ENCODE data around the gene TRIM8. TPM values are rescaled to one million over a fixed set of nuclear protein-coding genes. Genes with fewer than 3 reads are reported as not detected.

Gene TRIM8
- polyA plus RNA-seq, 1 donor: 56.3 TPM

DNA sequence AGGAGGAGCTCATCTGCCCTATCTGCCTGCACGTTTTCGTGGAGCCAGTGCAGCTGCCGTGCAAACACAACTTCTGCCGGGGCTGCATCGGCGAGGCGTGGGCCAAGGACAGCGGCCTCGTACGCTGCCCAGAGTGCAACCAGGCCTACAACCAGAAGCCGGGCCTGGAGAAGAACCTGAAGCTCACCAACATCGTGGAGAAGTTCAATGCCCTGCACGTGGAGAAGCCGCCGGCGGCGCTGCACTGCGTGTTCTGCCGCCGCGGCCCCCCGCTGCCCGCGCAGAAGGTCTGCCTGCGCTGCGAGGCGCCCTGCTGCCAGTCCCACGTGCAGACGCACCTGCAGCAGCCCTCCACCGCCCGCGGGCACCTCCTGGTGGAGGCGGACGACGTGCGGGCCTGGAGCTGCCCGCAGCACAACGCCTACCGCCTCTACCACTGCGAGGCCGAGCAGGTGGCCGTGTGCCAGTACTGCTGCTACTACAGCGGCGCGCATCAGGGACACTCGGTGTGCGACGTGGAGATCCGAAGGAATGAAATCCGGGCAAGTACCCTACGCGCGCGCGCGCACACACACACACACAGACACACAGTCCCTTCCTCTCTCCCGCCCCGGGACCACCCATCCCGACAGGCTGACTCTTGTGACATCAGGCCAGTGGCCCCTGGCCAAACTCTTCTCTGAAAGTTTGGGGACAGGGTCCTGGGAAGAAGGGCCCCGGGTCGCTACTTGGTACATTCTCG is 538 bp downstream of the TRIM8 start:
- DNase-seq: peak; percentile 83 to 88
- whole genome bisulfite sequencing (ENCODE audit: insufficient coverage, low lambda C conversion rate): no CpG with 5 or more reads among the region's 62 CpGs
- peak overlapping the region; percentile 63 for H3K4me3 ChIP-seq (ENCODE audit: low read length)
- peak overlapping the region; percentile 99 for H3K27ac ChIP-seq (ENCODE audit: low read length)
- H3K27me3 ChIP-seq (ENCODE audit: control insufficient read depth, insufficient read depth, low read length): no peaks in the 10 kb centered on the region
- no peaks in the 10 kb centered on the region for H3K9me3 ChIP-seq (ENCODE audit: control insufficient read depth, low read depth, low read length)
- H3K36me3 ChIP-seq (ENCODE audit: control insufficient read depth, insufficient read depth, low read length): peaks cover 19% of the 10 kb centered on the region
- peaks cover 34% of the 10 kb centered on the region for H3K4me1 ChIP-seq (ENCODE audit: control insufficient read depth, insufficient read depth, low read length)

GRCh38 chr10:102645388-102645740 is 1.1 kb downstream of the TRIM8 start:
- no peaks in the 10 kb centered on the region for H3K27me3 ChIP-seq (ENCODE audit: control insufficient read depth, insufficient read depth, low read length)
- peak overlapping the region; percentile 63 for H3K4me3 ChIP-seq (ENCODE audit: low read length)
- H3K36me3 ChIP-seq (ENCODE audit: control insufficient read depth, insufficient read depth, low read length): peaks cover 23% of the 10 kb centered on the region
- DNase-seq: peak; percentile 69 to 83
- H3K27ac ChIP-seq (ENCODE audit: low read length): peak overlapping the region; percentile 99
- WGBS (ENCODE audit: insufficient coverage, low lambda C conversion rate): no CpG with 5 or more reads among the region's 12 CpGs
- H3K9me3 ChIP-seq (ENCODE audit: control insufficient read depth, low read depth, low read length): no peaks in the 10 kb centered on the region
- peaks cover 40% of the 10 kb centered on the region for H3K4me1 ChIP-seq (ENCODE audit: control insufficient read depth, insufficient read depth, low read length)

DNA sequence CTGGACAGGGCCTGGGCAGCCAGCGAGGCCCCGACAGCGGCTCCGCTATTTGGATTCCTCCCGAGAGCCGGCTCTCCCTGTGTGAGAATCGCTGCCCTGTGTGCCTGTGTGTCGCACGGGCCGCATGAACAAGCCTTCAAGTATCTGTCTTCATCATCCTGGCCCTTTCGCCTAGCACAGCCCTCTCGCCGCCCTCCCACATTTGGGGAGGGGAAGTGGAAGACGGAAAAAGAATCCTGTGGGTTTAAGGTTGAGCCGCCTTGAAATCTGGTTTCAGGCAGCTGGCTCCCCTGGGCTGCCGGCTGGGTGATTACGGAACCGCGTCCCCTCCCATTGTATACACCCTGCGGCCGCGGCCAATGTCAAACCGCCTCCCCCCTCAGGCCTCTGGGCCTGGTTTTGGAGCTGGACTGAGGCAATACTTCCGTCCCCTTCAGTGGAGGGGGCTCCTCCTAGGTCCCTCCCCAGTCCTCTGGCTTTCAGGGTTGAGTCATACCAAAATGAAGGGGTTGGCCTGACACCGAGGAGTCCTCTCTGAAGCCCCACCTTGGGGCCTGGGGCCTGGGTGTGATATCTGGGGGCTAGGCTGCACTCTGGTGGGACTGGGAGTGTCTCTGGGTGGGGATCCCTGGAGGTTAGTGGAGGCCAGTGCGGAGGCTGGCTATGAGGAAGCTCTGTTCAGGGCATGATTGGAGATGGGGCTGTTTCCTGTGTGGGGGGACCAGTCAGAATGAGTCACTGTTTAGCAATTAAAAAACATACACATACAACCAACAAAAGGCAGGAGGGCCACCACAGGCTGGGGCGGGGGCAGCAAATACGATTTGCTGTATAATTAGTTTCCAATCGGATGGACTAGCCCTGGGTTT is 1.7 kb downstream of the TRIM8 start:
- WGBS (ENCODE audit: insufficient coverage, low lambda C conversion rate): no CpG with 5 or more reads among the region's 29 CpGs
- Histone ChIP-seq H3K27me3 (ENCODE audit: control insufficient read depth, insufficient read depth, low read length) (no peaks in the 10 kb centered on the region), H3K9me3 (ENCODE audit: control insufficient read depth, low read depth, low read length) (no peaks in the 10 kb centered on the region), H3K27ac (ENCODE audit: low read length) (peak overlapping the region; percentile 99), H3K36me3 (ENCODE audit: control insufficient read depth, insufficient read depth, low read length) (peaks cover 29% of the 10 kb centered on the region), H3K4me1 (ENCODE audit: control insufficient read depth, insufficient read depth, low read length) (peaks cover 46% of the 10 kb centered on the region), H3K4me3 (ENCODE audit: low read length) (peak overlapping the region; percentile 63)
- peak; percentile 69 to 80 for DNase-seq

DNA sequence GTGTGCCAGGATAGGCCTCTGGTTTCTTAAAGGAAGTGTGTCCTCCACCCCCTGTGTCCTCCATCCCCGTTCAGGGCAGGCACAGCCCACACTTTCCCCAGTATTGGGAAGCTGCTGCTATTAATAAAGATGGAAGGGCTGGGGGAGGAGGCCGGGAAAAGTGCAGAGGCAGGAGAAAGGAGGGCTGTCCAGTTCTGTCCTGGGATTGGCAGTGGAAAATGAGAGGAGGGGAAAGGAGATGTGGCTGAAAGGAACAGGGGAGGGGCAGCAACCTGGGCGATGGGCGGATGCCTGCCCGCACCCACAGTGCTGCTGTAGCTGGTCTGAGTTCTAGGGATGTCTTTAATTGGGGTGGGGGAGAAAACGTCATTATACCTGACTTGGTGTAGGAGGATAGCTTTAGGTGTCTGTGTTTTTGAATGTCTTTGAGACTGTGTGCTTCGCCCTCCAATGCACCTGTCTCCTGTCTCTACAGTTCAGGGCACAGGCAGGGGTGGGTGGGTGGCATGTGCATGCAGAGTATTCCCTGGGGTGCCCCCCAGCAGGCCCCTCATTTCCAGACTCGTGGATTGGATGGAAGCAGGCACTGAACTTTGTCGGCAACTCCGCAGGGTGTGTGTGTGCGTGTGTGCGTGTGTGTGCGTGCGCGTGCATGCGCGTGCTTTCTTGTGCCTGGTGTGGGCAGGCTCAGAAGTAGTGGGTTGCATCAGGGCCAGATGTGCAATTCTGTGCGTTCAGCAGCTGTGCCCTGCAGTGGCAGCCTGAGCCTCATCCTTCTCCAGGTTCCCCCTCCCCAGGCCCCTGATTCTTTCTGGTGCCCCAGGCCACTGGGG is 2.5 kb downstream of the TRIM8 start:
- Histone ChIP-seq H3K36me3 (ENCODE audit: control insufficient read depth, insufficient read depth, low read length) (peaks cover 36% of the 10 kb centered on the region), H3K9me3 (ENCODE audit: control insufficient read depth, low read depth, low read length) (no peaks in the 10 kb centered on the region), H3K27me3 (ENCODE audit: control insufficient read depth, insufficient read depth, low read length) (no peaks in the 10 kb centered on the region), H3K4me1 (ENCODE audit: control insufficient read depth, insufficient read depth, low read length) (peaks cover 47% of the 10 kb centered on the region), H3K27ac (ENCODE audit: low read length) (peak overlapping the region; percentile 99), H3K4me3 (ENCODE audit: low read length) (peak overlapping the region; percentile 63)
- WGBS (ENCODE audit: insufficient coverage, low lambda C conversion rate): no CpG with 5 or more reads among the region's 18 CpGs
- no peak for DNase-seq

- H3K36me3 ChIP-seq (ENCODE audit: control insufficient read depth, insufficient read depth, low read length): peaks cover 40% of the 10 kb centered on the region
- WGBS (ENCODE audit: insufficient coverage, low lambda C conversion rate): no CpG with 5 or more reads among the region's 7 CpGs
- peak overlapping the region; percentile 63 for H3K4me3 ChIP-seq (ENCODE audit: low read length)
- no peaks in the 10 kb centered on the region for H3K27me3 ChIP-seq (ENCODE audit: control insufficient read depth, insufficient read depth, low read length)
- peaks cover 48% of the 10 kb centered on the region for H3K4me1 ChIP-seq (ENCODE audit: control insufficient read depth, insufficient read depth, low read length)
- H3K9me3 ChIP-seq (ENCODE audit: control insufficient read depth, low read depth, low read length): no peaks in the 10 kb centered on the region
- no peak overlapping the region for H3K27ac ChIP-seq (ENCODE audit: low read length)
- DNase-seq: no peak
Observed at GRCh38 chr10:102647443-102648268, 3.4 kb downstream of the TRIM8 start.

GRCh38 chr10:102648269-102648888 is 4.1 kb downstream of the TRIM8 start:
- no peaks in the 10 kb centered on the region for H3K27me3 ChIP-seq (ENCODE audit: control insufficient read depth, insufficient read depth, low read length)
- peaks cover 45% of the 10 kb centered on the region for H3K36me3 ChIP-seq (ENCODE audit: control insufficient read depth, insufficient read depth, low read length)
- no peak overlapping the region for H3K4me3 ChIP-seq (ENCODE audit: low read length)
- no peak overlapping the region for H3K27ac ChIP-seq (ENCODE audit: low read length)
- DNase-seq: no peak
- peaks cover 48% of the 10 kb centered on the region for H3K4me1 ChIP-seq (ENCODE audit: control insufficient read depth, insufficient read depth, low read length)
- no CpG with 5 or more reads among the region's 12 CpGs for WGBS (ENCODE audit: insufficient coverage, low lambda C conversion rate)
- no peaks in the 10 kb centered on the region for H3K9me3 ChIP-seq (ENCODE audit: control insufficient read depth, low read depth, low read length)

DNA sequence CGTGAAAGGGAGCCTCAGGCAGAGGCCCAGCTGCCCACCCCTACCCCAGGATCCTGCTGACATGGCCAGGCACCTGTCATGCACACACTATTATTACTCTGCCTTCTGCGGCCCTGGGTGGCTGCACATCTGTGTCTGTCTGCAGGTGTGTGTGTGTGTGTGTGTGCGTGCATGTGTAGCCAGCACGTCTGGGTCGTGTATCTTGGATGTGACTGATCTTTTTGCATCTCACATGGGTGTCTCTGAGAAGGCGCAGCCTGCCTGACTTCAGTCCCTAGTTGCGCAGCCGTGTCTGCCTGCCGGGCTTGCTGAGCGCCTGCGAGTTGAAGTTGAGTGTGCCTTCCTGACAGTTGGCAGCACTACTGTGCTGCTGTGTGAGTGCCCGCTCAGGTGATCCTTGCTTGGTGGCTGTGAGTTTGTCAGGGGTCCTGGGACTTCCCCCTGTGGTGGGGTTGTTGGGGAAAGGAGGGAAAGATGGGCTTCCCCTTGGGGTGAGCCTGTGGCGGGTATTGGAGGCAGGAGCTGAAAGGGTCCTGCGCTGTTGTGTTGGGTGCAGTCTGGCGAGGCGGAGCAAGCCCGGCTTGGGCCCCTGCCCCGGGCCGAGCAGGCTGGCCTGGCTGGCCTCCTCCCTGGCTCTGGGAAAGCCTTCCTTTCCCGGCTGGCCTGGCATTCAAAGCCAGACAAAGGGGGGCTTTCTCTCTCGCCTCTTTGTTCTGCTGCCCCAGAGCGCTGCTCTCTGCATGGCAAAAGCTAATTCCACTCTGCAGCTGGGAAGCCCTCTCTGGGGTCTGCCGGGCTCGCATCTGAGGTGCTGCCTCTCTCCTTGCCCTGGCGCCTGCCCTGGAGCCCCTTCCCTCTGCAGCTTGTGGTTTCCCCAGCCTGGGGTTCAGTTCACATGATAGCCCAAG is 4.9 kb downstream of the TRIM8 start:
- Histone ChIP-seq H3K27me3 (ENCODE audit: control insufficient read depth, insufficient read depth, low read length) (no peaks in the 10 kb centered on the region), H3K4me3 (ENCODE audit: low read length) (peak overlapping the region; percentile 3), H3K36me3 (ENCODE audit: control insufficient read depth, insufficient read depth, low read length) (peaks cover 52% of the 10 kb centered on the region), H3K9me3 (ENCODE audit: control insufficient read depth, low read depth, low read length) (no peaks in the 10 kb centered on the region), H3K4me1 (ENCODE audit: control insufficient read depth, insufficient read depth, low read length) (peaks cover 48% of the 10 kb centered on the region), H3K27ac (ENCODE audit: low read length) (no peak overlapping the region)
- no CpG with 5 or more reads among the region's 25 CpGs for WGBS (ENCODE audit: insufficient coverage, low lambda C conversion rate)
- no peak for DNase-seq

DNA sequence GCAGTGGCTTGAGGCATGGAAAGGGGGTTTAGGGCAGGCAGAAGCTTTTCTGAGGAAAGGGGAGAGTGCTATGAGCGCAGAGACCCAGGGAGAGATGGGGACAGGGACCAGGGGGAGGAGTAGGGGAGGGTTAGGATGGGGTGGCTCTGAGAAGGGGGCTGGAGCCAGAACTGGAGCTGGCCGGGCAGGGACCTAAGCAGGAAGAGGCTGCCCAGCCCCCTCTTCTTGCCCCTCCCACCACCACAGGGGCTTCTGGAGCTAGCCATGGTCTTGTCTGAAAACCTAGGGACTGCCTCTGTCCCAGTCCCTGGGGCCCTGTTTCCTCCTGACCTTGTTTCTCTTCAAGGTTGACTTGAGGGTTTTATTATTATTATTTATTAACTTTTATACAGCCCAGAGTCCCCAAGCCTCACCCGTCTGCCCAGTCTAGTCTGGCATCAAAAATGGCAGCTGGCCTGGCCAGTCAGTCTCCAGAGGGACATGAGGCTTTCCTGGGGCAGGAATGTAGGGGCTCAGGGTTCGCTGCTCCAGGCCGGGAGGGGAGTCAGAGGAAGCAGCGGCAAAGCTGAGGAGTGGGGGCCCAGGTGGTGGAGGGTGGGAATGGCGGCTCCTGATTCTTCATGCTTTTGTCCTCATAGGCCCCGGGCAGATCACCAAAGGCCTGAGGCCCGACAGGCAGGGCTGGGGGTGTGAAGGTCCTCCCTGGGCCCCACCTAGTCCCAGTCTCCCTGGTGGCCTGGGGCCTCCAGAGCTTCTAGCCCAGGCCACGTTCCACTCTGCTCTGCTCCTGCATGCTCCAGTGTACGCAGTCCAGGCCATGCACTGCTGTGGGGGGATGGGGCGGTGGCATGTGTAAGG is 5.7 kb downstream of the TRIM8 start:
- no peaks in the 10 kb centered on the region for H3K27me3 ChIP-seq (ENCODE audit: control insufficient read depth, insufficient read depth, low read length)
- H3K36me3 ChIP-seq (ENCODE audit: control insufficient read depth, insufficient read depth, low read length): peaks cover 61% of the 10 kb centered on the region
- H3K27ac ChIP-seq (ENCODE audit: low read length): no peak overlapping the region
- peak overlapping the region; percentile 3 for H3K4me3 ChIP-seq (ENCODE audit: low read length)
- peaks cover 48% of the 10 kb centered on the region for H3K4me1 ChIP-seq (ENCODE audit: control insufficient read depth, insufficient read depth, low read length)
- no peaks in the 10 kb centered on the region for H3K9me3 ChIP-seq (ENCODE audit: control insufficient read depth, low read depth, low read length)
- no CpG with 5 or more reads among the region's 12 CpGs for WGBS (ENCODE audit: insufficient coverage, low lambda C conversion rate)
- no peak for DNase-seq
